ENCODE results near the gene SLC24A3.

The SLC24A3 gene

GRCh38 chr20:19515074-19515473, 302.6 kb downstream of the SLC24A3 start:
- H3K4me1 Mint-ChIP-seq (ENCODE audit: low read depth), result no peaks in the 10 kb centered on the region
- no peak overlapping the region for H3K27ac Mint-ChIP-seq
- H3K4me3 Mint-ChIP-seq, result no peak overlapping the region
- H3K27me3 Mint-ChIP-seq, result no peaks in the 10 kb centered on the region
- peaks cover 4% of the 10 kb centered on the region for H3K9me3 Mint-ChIP-seq
- H3K36me3 Mint-ChIP-seq (ENCODE audit: low read depth), result no peaks in the 10 kb centered on the region

DNA sequence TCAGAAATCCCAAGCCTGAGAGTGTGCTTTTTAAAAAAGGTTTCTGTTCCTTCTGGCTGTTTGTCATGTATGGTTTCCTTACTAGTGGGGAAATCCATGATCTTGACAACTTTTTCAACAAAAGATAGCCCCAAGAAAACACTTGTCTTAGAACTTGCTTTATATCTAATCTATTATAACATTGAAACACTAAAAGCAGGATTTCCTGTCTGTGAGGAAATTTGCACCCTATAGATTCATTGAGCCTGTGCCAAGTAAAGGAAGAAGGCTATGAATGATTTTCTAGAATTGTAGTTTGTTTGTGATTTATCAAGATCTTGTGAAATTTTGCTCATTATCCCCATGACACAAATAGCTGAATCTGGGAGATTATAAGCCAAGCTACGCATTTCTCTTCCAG, 307.0 kb downstream of the SLC24A3 start:
- Mint-ChIP-seq H3K27ac (no peak overlapping the region), H3K9me3 (peaks cover 4% of the 10 kb centered on the region), H3K36me3 (ENCODE audit: low read depth) (no peaks in the 10 kb centered on the region), H3K27me3 (no peaks in the 10 kb centered on the region), H3K4me1 (ENCODE audit: low read depth) (peaks cover 6% of the 10 kb centered on the region), H3K4me3 (no peak overlapping the region)

GRCh38 chr20:19520261-19520660, 307.8 kb downstream of the SLC24A3 start:
- peaks cover 6% of the 10 kb centered on the region for H3K4me1 Mint-ChIP-seq (ENCODE audit: low read depth)
- H3K4me3 Mint-ChIP-seq, result no peak overlapping the region
- H3K36me3 Mint-ChIP-seq (ENCODE audit: low read depth), result no peaks in the 10 kb centered on the region
- H3K27ac Mint-ChIP-seq, result no peak overlapping the region
- H3K9me3 Mint-ChIP-seq, result peaks cover 4% of the 10 kb centered on the region
- H3K27me3 Mint-ChIP-seq, result no peaks in the 10 kb centered on the region

DNA sequence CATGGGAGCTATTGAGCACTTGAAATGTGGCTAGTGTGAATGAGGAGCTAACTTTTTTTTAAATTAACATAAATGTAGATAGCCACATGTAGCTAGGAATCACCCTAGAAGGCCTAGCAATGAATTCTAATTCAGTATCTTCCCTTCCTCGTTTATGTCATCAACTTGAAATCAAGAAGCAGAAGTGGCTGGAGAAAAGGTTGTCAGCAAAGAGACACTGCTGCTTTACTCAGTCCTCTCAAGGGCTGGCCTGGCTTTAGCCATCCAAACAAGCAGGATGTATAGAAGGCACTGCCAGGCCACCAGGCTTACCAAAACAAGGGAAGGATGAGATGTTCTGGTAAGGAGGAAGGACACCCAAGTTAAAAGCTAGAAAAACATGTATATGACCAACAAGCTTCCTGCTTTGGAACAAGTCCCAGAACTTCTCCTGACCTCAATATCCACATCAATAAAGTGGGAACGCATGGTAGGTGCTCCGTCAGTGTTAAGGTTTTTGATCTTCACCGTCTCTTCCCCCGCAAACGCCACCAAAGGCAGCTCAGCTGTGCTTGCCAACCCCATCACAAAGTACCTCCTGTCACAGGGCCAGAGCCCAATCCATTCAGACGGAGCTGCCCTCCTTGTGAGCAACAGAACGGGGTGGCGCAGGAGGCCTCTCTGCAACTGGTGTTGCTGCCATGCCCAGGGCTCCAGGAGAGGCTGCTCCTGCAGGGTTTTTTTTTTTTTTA, 309.8 kb downstream of the SLC24A3 start:
- Mint-ChIP-seq H3K36me3 (ENCODE audit: low read depth) (no peaks in the 10 kb centered on the region), H3K4me1 (ENCODE audit: low read depth) (peaks cover 6% of the 10 kb centered on the region), H3K27ac (no peak overlapping the region)

GRCh38 chr20:19522836-19523590, 310.6 kb downstream of the SLC24A3 start:
- no peaks in the 10 kb centered on the region for H3K27me3 Mint-ChIP-seq
- H3K4me3 Mint-ChIP-seq, result no peak overlapping the region
- no peak overlapping the region for H3K27ac Mint-ChIP-seq
- no peaks in the 10 kb centered on the region for H3K36me3 Mint-ChIP-seq (ENCODE audit: low read depth)
- peaks cover 6% of the 10 kb centered on the region for H3K4me1 Mint-ChIP-seq (ENCODE audit: low read depth)
- no peaks in the 10 kb centered on the region for H3K9me3 Mint-ChIP-seq

More for the DNA sequence above, 309.8 kb downstream of the SLC24A3 start:
- no peaks in the 10 kb centered on the region for H3K9me3 Mint-ChIP-seq
- H3K27me3 Mint-ChIP-seq, result no peaks in the 10 kb centered on the region
- H3K4me3 Mint-ChIP-seq, result no peak overlapping the region

GRCh38 chr20:19524691-19525090, 312.2 kb downstream of the SLC24A3 start:
- H3K9me3 Mint-ChIP-seq, result no peaks in the 10 kb centered on the region
- peaks cover 3% of the 10 kb centered on the region for H3K27me3 Mint-ChIP-seq
- H3K4me3 Mint-ChIP-seq, result no peak overlapping the region
- peaks cover 6% of the 10 kb centered on the region for H3K4me1 Mint-ChIP-seq (ENCODE audit: low read depth)
- no peaks in the 10 kb centered on the region for H3K36me3 Mint-ChIP-seq (ENCODE audit: low read depth)
- no peak overlapping the region for H3K27ac Mint-ChIP-seq

DNA sequence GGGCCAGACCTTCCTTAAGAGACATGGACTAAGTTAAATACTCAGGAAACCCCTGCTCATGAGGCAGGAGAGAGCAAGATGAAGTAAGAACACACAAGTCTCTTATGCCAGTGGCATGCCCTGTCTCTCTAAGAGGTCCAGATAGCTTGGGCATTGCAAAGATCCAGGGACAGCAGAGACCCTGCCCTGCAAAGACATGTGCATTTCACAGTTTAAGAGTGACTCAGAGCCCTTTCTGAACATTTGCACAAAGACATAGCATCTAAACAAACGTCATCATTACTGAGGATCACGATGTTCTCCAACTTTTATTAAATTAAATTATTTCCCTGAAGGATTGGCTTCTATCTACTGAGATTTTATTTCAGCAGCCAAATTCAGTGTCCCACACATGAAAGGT, 315.1 kb downstream of the SLC24A3 start:
- no peaks in the 10 kb centered on the region for H3K9me3 Mint-ChIP-seq
- no peak overlapping the region for H3K4me3 Mint-ChIP-seq
- peaks cover 4% of the 10 kb centered on the region for H3K27me3 Mint-ChIP-seq
- no peaks in the 10 kb centered on the region for H3K36me3 Mint-ChIP-seq (ENCODE audit: low read depth)
- H3K4me1 Mint-ChIP-seq (ENCODE audit: low read depth), result peaks cover 1% of the 10 kb centered on the region
- H3K27ac Mint-ChIP-seq, result no peak overlapping the region

- Mint-ChIP-seq H3K9me3 (no peaks in the 10 kb centered on the region), H3K4me1 (ENCODE audit: low read depth) (no peaks in the 10 kb centered on the region), H3K4me3 (no peak overlapping the region), H3K27ac (no peak overlapping the region), H3K27me3 (peaks cover 4% of the 10 kb centered on the region), H3K36me3 (ENCODE audit: low read depth) (no peaks in the 10 kb centered on the region)
Measured at GRCh38 chr20:19528286-19529030, 316.0 kb downstream of the SLC24A3 start.

GRCh38 chr20:19530006-19530405, 317.6 kb downstream of the SLC24A3 start:
- Mint-ChIP-seq H3K9me3 (peaks cover under 1% of the 10 kb centered on the region), H3K27ac (no peak overlapping the region)

GRCh38 chr20:19531446-19531845, 319.0 kb downstream of the SLC24A3 start:
- Mint-ChIP-seq H3K27me3 (peaks cover 4% of the 10 kb centered on the region), H3K4me1 (ENCODE audit: low read depth) (no peaks in the 10 kb centered on the region), H3K9me3 (peaks cover 7% of the 10 kb centered on the region), H3K36me3 (ENCODE audit: low read depth) (no peaks in the 10 kb centered on the region), H3K4me3 (no peak overlapping the region), H3K27ac (no peak overlapping the region)

More at GRCh38 chr20:19530006-19530405, 317.6 kb downstream of the SLC24A3 start:
- Mint-ChIP-seq H3K36me3 (ENCODE audit: low read depth) (no peaks in the 10 kb centered on the region), H3K4me1 (ENCODE audit: low read depth) (no peaks in the 10 kb centered on the region), H3K4me3 (no peak overlapping the region), H3K27me3 (peaks cover 4% of the 10 kb centered on the region)

DNA sequence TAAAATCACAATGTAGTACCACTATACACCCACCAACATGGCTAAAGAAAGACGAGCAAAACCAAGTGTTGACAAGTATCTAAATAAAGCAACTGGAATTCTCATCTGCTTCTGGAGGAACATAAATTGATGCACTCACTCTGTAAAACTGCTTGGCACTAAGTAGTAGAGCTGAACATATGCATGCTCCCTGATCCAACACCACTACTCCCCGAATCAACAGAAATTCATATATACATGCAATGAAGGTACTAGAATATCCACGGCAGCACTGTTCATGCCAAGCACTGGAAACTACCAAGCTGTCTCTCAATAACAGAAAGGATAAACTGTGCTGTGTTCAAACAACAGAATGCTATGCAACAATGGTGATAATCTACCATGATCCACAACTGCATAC, 326.1 kb downstream of the SLC24A3 start:
- no peaks in the 10 kb centered on the region for H3K36me3 Mint-ChIP-seq (ENCODE audit: low read depth)

GRCh38 chr20:19539191-19539590, 326.7 kb downstream of the SLC24A3 start:
- H3K9me3 Mint-ChIP-seq, result peaks cover 7% of the 10 kb centered on the region

More for the DNA sequence above, 326.1 kb downstream of the SLC24A3 start:
- no peak overlapping the region for H3K27ac Mint-ChIP-seq
- H3K4me1 Mint-ChIP-seq (ENCODE audit: low read depth), result peaks cover 9% of the 10 kb centered on the region
- no peak overlapping the region for H3K4me3 Mint-ChIP-seq
- no peaks in the 10 kb centered on the region for H3K27me3 Mint-ChIP-seq
- H3K9me3 Mint-ChIP-seq, result peaks cover 7% of the 10 kb centered on the region

DNA sequence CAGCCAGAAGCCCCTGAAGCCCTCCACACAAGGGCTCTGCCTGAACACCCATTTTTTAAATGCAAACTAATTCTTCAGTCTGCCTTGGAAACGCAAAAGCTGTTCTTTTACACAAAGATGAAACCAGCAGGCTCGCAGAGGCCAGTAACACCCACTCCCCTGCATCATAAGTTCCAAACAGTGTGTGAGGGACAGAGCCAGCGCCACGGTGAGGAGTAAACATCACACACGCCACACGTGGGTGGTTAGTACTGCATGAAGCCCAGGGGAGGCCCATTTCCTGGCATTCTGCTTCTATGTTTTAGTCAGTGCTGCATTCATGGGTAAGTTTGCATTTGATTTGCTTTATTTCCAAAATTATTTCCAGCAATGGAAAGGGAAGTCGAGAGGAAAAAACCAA, 327.9 kb downstream of the SLC24A3 start:
- no peak overlapping the region for H3K27ac Mint-ChIP-seq
- H3K27me3 Mint-ChIP-seq, result no peaks in the 10 kb centered on the region
- peaks cover 9% of the 10 kb centered on the region for H3K4me1 Mint-ChIP-seq (ENCODE audit: low read depth)
- H3K4me3 Mint-ChIP-seq, result no peak overlapping the region
- no peaks in the 10 kb centered on the region for H3K36me3 Mint-ChIP-seq (ENCODE audit: low read depth)
- H3K9me3 Mint-ChIP-seq, result peaks cover 3% of the 10 kb centered on the region

More at GRCh38 chr20:19539191-19539590, 326.7 kb downstream of the SLC24A3 start:
- Mint-ChIP-seq H3K36me3 (ENCODE audit: low read depth) (no peaks in the 10 kb centered on the region), H3K27ac (no peak overlapping the region), H3K4me1 (ENCODE audit: low read depth) (peaks cover 9% of the 10 kb centered on the region), H3K27me3 (no peaks in the 10 kb centered on the region), H3K4me3 (no peak overlapping the region)

DNA sequence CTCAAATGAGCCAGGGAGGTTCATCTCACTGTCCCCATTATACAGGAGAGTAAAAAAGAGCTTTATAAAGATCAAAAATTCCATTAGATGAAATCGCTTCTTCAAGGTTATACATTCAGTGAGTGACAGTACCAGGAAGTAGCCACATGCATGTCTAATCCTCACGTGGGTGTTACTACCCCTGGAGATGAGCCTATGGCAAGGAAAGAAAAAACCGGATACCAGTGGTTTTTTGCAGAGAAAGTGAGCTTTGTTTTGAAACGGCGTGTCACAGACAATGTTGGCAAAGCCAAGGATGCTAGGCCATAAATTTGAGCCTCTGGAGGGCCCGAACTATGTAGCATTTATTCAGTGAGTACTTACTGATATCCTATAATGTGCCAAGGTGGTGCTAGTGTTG, 330.7 kb downstream of the SLC24A3 start:
- Mint-ChIP-seq H3K36me3 (ENCODE audit: low read depth) (no peaks in the 10 kb centered on the region), H3K9me3 (no peaks in the 10 kb centered on the region), H3K27me3 (no peaks in the 10 kb centered on the region), H3K27ac (peak overlapping the region; percentile 34), H3K4me1 (ENCODE audit: low read depth) (peaks cover 9% of the 10 kb centered on the region), H3K4me3 (no peak overlapping the region)

- no peak overlapping the region for H3K27ac Mint-ChIP-seq
- no peak overlapping the region for H3K4me3 Mint-ChIP-seq
- H3K36me3 Mint-ChIP-seq (ENCODE audit: low read depth), result no peaks in the 10 kb centered on the region
- no peaks in the 10 kb centered on the region for H3K9me3 Mint-ChIP-seq
- H3K27me3 Mint-ChIP-seq, result no peaks in the 10 kb centered on the region
- peaks cover 9% of the 10 kb centered on the region for H3K4me1 Mint-ChIP-seq (ENCODE audit: low read depth)
Measured at GRCh38 chr20:19544684-19545083, 332.2 kb downstream of the SLC24A3 start.

Measured in stimulated activated naive CD8-positive, alpha-beta T cell treated with anti-CD3 and anti-CD28 coated beads, Interleukin-15, Interleukin-2, amounts not matched to agents 100 ng/mL and 50 ng/mL, for 24 hours (primary cell).